Kidney capillary endothelial cell (primary cell): ENCODE results near the gene SH3BGRL3.
A peak's percentile ranks its signal among the peaks of the same experiment; 100 is the strongest.
"Not testable (repeated sequence)": the region's sequence is repeated elsewhere in the genome, so short reads cannot be mapped to it uniquely, and the experiment has no call there.

Experiments
- DNase-seq: peaks from one replicate; pipeline ENCODE4 v3.0.0-alpha.2; 2018; ENCODE audit warnings: low spot score

SH3BGRL3 gene

GRCh38 chr1:26279456-26280332 lies at the start of gene SH3BGRL3:
TSS of gene SH3BGRL3 (plus strand) at chr1:26280086. CDS start at chr1:26280156, 70 bp downstream.
- DNase-seq: peak; percentile 80

GRCh38 chr1:26230682-26231081 lies 49.2 kb upstream of the SH3BGRL3 start:
- DNase-seq: not testable (repeated sequence)

DNA sequence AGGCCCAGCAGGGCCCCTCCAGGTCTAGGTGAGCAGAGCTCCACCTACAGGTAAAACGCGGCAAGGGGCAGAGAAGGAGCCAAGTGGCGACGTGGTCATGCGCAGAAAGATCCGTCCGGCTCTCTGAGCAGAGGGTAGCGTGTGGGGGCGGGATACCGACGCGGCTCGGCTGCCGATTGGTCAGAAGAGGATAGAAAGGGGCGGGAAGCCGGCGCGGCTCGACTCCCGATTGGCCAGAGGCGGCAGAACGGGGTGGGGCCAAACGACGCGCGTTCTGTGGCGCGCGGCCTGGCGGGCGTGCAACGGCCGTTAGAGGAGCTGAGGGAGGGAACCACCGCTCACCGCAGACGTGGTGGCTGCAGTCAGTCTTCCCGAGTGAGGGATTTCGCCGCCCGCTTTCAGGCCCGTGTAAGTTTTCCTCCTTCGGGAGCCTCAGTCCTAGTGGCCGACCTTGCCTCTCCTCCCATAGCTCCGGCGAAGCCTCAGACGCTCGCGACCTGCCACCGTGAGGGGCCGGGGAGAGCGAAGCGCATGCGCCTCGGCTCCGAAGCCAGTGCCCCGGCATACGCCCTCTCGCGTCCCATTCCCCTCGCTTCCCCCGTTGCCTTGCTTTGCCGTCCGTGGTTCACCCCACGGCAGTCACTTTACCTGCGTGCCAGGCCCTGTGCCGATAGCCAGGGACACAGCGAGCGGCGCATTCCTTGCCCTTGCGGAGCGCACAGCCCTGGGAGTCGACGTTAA lies 45.8 kb upstream of the SH3BGRL3 start, which contains the start of gene CEP85:
Gene CEP85, plus strand, starts transcription at position 298 of the 741 bp plus-strand sequence. CDS start 5,584 bp downstream, outside the sequence.
- DNase-seq: peak; percentile 92

- DNase-seq: peak; percentile 5
Observed at GRCh38 chr1:26234644-26235370, 45.1 kb upstream of the SH3BGRL3 start.

- no peak for DNase-seq
Observed at GRCh38 chr1:26237230-26237966, 42.5 kb upstream of the SH3BGRL3 start.

GRCh38 chr1:26239936-26240335 lies 40.0 kb upstream of the SH3BGRL3 start:
- no peak for DNase-seq

- no peak for DNase-seq
Observed at GRCh38 chr1:26252718-26253117, 27.2 kb upstream of the SH3BGRL3 start.

DNA sequence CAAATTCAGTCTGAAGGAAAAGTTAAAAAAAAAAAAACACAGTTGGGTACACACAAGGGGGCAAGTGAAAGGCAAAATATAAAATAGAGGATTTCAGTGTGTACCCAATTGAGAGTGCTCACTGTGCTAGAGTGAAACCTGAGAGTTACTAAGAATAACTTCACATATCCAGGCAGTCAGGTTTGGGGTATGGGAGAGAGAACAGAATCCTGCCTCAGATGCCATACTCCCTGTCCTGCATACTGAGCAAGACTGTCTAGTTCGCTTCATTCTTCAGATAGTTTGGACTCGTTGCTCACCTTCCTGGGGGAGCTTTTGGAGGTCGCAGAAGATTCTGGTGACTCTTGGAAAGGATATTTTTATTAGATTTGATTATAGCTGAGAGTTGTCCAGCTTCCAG lies 25.5 kb upstream of the SH3BGRL3 start:
- DNase-seq: no peak

DNA sequence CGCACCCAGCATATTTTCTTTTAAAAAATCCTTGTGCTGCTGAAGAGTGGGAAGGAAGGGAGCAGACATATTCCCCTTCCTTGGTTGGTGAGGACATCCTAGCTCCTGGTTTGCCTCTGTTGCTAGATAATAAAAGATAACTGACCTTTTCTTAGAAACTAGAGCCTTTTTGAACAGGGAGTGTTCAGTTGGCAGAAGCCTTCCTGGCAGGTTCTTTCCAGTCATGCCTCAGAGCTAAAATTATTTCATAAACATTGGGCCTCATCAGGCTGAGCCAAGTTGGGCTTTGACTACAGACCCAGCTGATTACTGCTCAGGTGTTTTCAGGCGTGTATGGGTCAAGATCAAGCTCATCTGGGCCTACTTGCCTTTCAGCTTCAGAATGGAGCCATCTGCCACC lies 22.7 kb upstream of the SH3BGRL3 start:
- no peak for DNase-seq

DNA sequence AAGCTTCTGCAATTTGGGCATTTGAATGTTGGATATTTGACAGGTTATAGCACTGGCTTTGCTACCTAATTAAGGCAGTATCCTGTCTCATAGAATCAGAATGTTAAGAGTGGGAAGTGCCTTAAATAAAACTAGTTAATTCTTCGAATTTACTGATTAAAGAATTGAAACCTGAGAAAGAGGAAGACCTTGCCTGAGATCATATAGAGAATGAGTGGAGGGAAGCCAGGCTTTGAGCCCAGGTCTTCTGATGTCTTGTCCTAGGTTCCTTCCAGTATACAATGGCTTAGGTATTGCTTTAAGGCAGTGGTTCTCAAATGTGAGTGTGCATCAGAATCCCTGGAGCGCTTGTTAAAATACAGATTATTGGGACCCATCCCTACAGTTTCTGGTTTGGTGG lies 20.9 kb upstream of the SH3BGRL3 start:
- no peak for DNase-seq

- DNase-seq: no peak
Observed at GRCh38 chr1:26259578-26259977, 20.3 kb upstream of the SH3BGRL3 start.

DNA sequence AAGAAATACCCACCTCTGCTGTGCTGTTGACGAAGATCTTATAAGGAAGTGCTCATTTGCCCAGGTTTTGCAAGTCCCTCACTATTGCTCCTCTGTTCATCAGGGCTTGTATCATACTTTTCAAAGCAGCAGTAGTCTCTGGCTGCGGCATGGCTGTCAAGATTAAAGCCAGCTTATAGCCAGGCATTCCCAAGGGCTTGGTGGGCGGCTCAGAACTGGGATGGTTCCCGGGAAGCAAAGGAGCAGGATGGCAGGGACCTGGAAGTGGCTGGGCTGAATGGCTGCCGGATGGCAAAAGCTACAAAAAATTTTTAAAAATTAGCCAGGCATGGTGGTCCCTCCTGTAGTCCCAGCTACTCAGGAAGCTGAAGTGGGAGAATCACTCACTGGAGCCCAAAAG lies 16.7 kb upstream of the SH3BGRL3 start:
- no peak for DNase-seq

- DNase-seq: no peak
Observed at GRCh38 chr1:26265405-26265804, 14.5 kb upstream of the SH3BGRL3 start.

GRCh38 chr1:26268290-26269197 lies 11.3 kb upstream of the SH3BGRL3 start:
- no peak for DNase-seq

- no peak for DNase-seq
Observed at GRCh38 chr1:26269198-26269550, 10.7 kb upstream of the SH3BGRL3 start.

GRCh38 chr1:26274801-26275425 lies 5.0 kb upstream of the SH3BGRL3 start:
- DNase-seq: no peak

GRCh38 chr1:26275580-26276431 lies 4.1 kb upstream of the SH3BGRL3 start:
- DNase-seq: peak; percentile 82

DNA sequence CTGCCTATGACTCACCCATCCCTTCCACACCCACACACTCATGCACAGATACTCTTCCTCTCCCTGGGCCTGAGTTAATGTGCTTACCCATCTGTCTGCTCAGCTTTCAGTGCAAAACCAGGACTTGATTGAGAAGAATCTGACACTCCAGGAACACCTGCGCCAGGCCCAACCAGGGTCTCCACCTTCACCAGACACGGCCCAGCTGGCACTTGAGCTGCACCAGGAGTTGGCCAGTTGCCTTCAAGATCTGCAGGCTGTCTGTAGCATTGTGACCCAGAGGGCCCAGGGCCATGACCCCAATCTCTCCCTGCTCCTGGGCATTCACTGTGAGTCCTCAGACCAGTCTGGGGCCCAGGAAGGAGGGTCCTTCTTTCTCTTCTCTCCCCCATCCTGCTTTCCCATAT lies 3.5 kb upstream of the SH3BGRL3 start:
- DNase-seq: no peak

DNA sequence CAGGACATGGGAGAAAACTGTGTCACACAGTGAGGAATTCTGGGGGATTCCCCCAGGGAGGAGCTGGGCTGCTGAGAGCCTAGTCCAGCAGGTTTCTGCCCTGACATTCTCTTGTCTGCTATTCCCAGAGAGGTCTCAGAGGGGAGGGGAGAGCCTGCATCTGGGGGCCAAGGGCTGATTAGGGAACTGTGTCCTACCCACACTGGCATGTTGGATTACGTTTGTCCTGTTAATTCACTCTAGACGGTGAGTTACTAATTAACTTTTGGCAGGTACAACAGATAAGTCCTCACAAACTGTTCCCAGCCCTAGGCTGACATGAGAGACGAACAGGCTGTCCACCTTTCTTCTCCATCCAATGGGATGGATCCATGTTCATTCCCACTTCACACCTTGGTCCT lies 2.6 kb upstream of the SH3BGRL3 start:
- no peak for DNase-seq
